Heart right ventricle (tissue), 16 donors: Measurements from ENCODE around the gene FHIT. TPM values are rescaled to one million over a fixed set of nuclear protein-coding genes. Genes with fewer than 3 reads are reported as not detected.

Experiments used
- ATAC-seq, 8 donors: fragments of 200-7000 bp; cut with Tn5 transposase; one replicate each; pipeline ENCODE4 v1.9.1; 2020; ENCODE audit warnings: mild to moderate bottlenecking in 8 of 8, moderate library complexity in 8 of 8, moderate number of reproducible peaks in 1 of 8
- DNase-seq, 2 donors: peaks; one replicate each; pipeline ENCODE4 v3.0.0-alpha.2; 2020
- H3K27ac ChIP-seq, 10 donors: fragments of 200-600 bp; sonication (generic) in 2 of 10; one replicate each; pipeline versions ENCODE4 v1.5.0 to v1.8.0; 2020 to 2022; ENCODE audit warnings: mild to moderate bottlenecking in 3 of 10
- H3K27me3 ChIP-seq, 7 donors: fragments of 200-600 bp; one replicate each; pipeline ENCODE4 v1.8.0; 2021 to 2022; ENCODE audit warnings: mild to moderate bottlenecking in 2 of 7
- H3K36me3 ChIP-seq, 9 donors: fragments of 200-600 bp; sonication (generic) in 1 of 9; one replicate each; pipeline versions ENCODE4 v1.5.0 to v1.8.0; 2020 to 2022; ENCODE audit warnings: mild to moderate bottlenecking in 2 of 9
- H3K4me1 ChIP-seq, 9 donors: fragments of 200-600 bp; sonication (generic) in 1 of 9; one replicate each; pipeline versions ENCODE4 v1.5.0 to v1.8.0; 2020 to 2022; ENCODE audit warnings: mild to moderate bottlenecking in 4 of 9
- H3K4me3 ChIP-seq, 10 donors: fragments of 200-600 bp; sonication (generic) in 2 of 10; one replicate each; pipeline versions ENCODE4 v1.5.0 to v1.8.0; 2020 to 2022; ENCODE audit warnings: mild to moderate bottlenecking in 7 of 10, moderate library complexity in 2 of 10
- H3K9me3 ChIP-seq, 11 donors: fragments of 200-600 bp in 10 of 11; sonication (generic) in 2 of 11; one replicate each; pipeline versions ENCODE4 v1.5.0 to v1.8.0; 2013 to 2022; ENCODE audit warnings: mild to moderate bottlenecking in 2 of 11, control low read depth in 1 of 11, moderate library complexity in 1 of 11
- CTCF ChIP-seq, 9 donors: fragments of 200-600 bp; sonication (generic) in 2 of 9; IDR thresholded peaks; one replicate each; pipeline versions ENCODE4 v1.5.0 to v1.8.0; 2021 to 2022; ENCODE audit warnings: antibody characterized with exemption in 9 of 9, mild to moderate bottlenecking in 5 of 9, moderate library complexity in 1 of 9
- WGBS, 2 donors: extraction: QIAGEN DNeasy Blood & Tissue Kit; methylation state at CpG; one replicate each; pipeline ENCODE4 v1.1.7; 2013; ENCODE audit warnings: inconsistent platforms in 1 of 2; 5-methylcytosine and 5-hydroxymethylcytosine counted together
- intact Hi-C, 10 donors: fragments of 100-400 bp; cut with DNase I; formaldehyde crosslinking; loops; one replicate each; pipeline versions ENCODE4 v1.11.1 to v1.14.2; 2022
- polyA plus RNA-seq, 2 donors: library from polyadenylated mRNA; stranded (reverse); fragments of 200-250 nt; gene quantifications; one replicate each; pipeline ENCODE4 v1.2.3, GENCODE V29; 2013
- total RNA-seq, 10 donors: library from RNA; stranded (reverse); fragmentation: NEBNext Ultra II Directional in 3 of 10; extraction: Animal tissue kit (Norgen Biotek cat#: 25700) in 3 of 10; gene quantifications; one replicate each; pipeline versions ENCODE4 v1.2.1 to v1.2.4, GENCODE V29; 2021 to 2023
- donor health status: Arrhythmogenic right ventricular cardiomyopathy.
- donor health status: ischemic (EF 13 %, LVEDD 7.1; RV severe dilation, severe dysfunction).
- donor health status: healthy with polysubstance abuse.
- donor health status: DM: no; HTN: yes; CAD: no.
- donor health status: DM: no; HTN: no; CAD: no.
- donor health status: ischemic (EF 25% LVEDD 6.9; RV normal size, moderate dysfunction).
- donor health status: ischemic (EF 25% LVEDD 5.7; RV mildly dilated, moderate dysfunction).
- donor health status: healthy.
- donor health status: DM: yes; HTN: yes; CAD: no.
- donor health status: Ischemic cardiomyopathy.
- donor health status: ischemic (EF 35%, LVEDD 5.7; RV mildly dilated, moderate dysfunction).
- donor health status: nonischemic (EF 11% LVEDD 7.7; RV severe dilation, severe dysfunction).
- donor health status: DM: yes; HTN: yes; CAD: no.
- donor health status: PGD.
- donor health status: ischemic (EF 29% LVEDD 5.4; RV normal size, mild dysfunction).
- donor health status: nonischemic (EF 23%, LVEDD 6.1; RV moderate dilation, normal function).

The FHIT gene
- total and polyA plus RNA-seq, 12 donors: 4.7 to 25.5 (median 18.3) TPM

- no peak overlapping the region for H3K4me3 ChIP-seq
- no peaks in the 10 kb centered on the region for H3K27me3 ChIP-seq
- TF ChIP-seq CTCF (IDR thresholded peaks at IDR 0.05): no peak
- H3K27ac ChIP-seq: no peak overlapping the region
- peaks cover 0 to 11% (median 0%) of the 10 kb centered on the region in 9 donors for H3K4me1 ChIP-seq
- ATAC-seq (no peak), DNase-seq (no peak)
- WGBS, 2 donors: 89 to 92% methylated on average over 3 of the region's 3 CpGs
- no peaks in the 10 kb centered on the region for H3K9me3 ChIP-seq
- no peaks in the 10 kb centered on the region for H3K36me3 ChIP-seq
- intact Hi-C loops: loop anchor here in 1 of 10 donors (10.0 kb wide), 1 partner anchor 615 kb away; no protein-coding TSS in a partner anchor
Measured at GRCh38 chr3:60759439-60759838, 491.8 kb downstream of the FHIT start.

GRCh38 chr3:60758831-60759230 is 492.4 kb downstream of the FHIT start:
- H3K36me3 ChIP-seq: no peaks in the 10 kb centered on the region
- no peak overlapping the region for H3K4me3 ChIP-seq
- H3K27me3 ChIP-seq: no peaks in the 10 kb centered on the region
- no peak for DNase-seq
- no peak for ATAC-seq
- H3K9me3 ChIP-seq: no peaks in the 10 kb centered on the region
- WGBS, 2 donors: 90 to 93% methylated on average over 5 of the region's 5 CpGs
- peaks cover 0 to 11% (median 0%) of the 10 kb centered on the region in 9 donors for H3K4me1 ChIP-seq
- H3K27ac ChIP-seq: no peak overlapping the region
- no peak for TF ChIP-seq CTCF (IDR thresholded peaks at IDR 0.05)
- intact Hi-C loops: loop anchor here in 1 of 10 donors (10.0 kb wide), 1 partner anchor 616 kb away; no protein-coding TSS in a partner anchor

- DNase-seq (no peak), ATAC-seq (no peak)
- Histone ChIP-seq H3K27ac (no peak overlapping the region), H3K4me3 (no peak overlapping the region), H3K27me3 (no peaks in the 10 kb centered on the region), H3K4me1 (peaks cover 0 to 11% (median 0%) of the 10 kb centered on the region in 9 donors), H3K9me3 (no peaks in the 10 kb centered on the region), H3K36me3 (no peaks in the 10 kb centered on the region)
- 70 to 89% methylated on average over 2 of the region's 2 CpGs for WGBS, 2 donors
- intact Hi-C loops: loop anchor here in 1 of 10 donors (10.0 kb wide), 1 partner anchor 617 kb away; no protein-coding TSS in a partner anchor
- TF ChIP-seq CTCF (IDR thresholded peaks at IDR 0.05): no peak
Measured at GRCh38 chr3:60758171-60758570, 493.1 kb downstream of the FHIT start.

- no peak for DNase-seq
- peaks cover 0 to 11% (median 0%) of the 10 kb centered on the region in 9 donors for H3K4me1 ChIP-seq
- 53 to 57% methylated on average over 6 of the region's 6 CpGs for WGBS, 2 donors
- H3K4me3 ChIP-seq: no peak overlapping the region
- no peak for TF ChIP-seq CTCF (IDR thresholded peaks at IDR 0.05)
- H3K36me3 ChIP-seq: no peaks in the 10 kb centered on the region
- intact Hi-C loops: loop anchor here in 1 of 10 donors (10.0 kb wide), 1 partner anchor 617 kb away; no protein-coding TSS in a partner anchor
- no peaks in the 10 kb centered on the region for H3K9me3 ChIP-seq
- peak in 1 of 8 donors; percentile 22 for ATAC-seq
- no peaks in the 10 kb centered on the region for H3K27me3 ChIP-seq
- H3K27ac ChIP-seq: no peak overlapping the region
Measured at GRCh38 chr3:60757724-60758123, 493.5 kb downstream of the FHIT start.
